GM21381 (cell line): ENCODE measurements around the gene CRYBB1.

ENCODE experiments used
- ATAC-seq: cut with Tn5 transposase; IDR thresholded peaks from one replicate; pipeline ENCODE4 v1.9.1; 2021; ENCODE audit warnings: mild to moderate bottlenecking, moderate library complexity; ENCODE audit not compliant: unreplicated experiment

Gene CRYBB1

GRCh38 chr22:26581633-26582168 lies 36.1 kb downstream of the CRYBB1 start:
- no peak for ATAC-seq

- ATAC-seq = no peak
Measured at GRCh38 chr22:26581026-26581425, 36.8 kb downstream of the CRYBB1 start.

GRCh38 chr22:26580240-26580962 lies 37.4 kb downstream of the CRYBB1 start:
- ATAC-seq = no peak

GRCh38 chr22:26579331-26579886 lies 38.4 kb downstream of the CRYBB1 start:
- peak; percentile 81 for ATAC-seq

- ATAC-seq = no peak
Measured at GRCh38 chr22:26577081-26577480, 40.7 kb downstream of the CRYBB1 start.

- no peak for ATAC-seq
Measured at GRCh38 chr22:26576026-26576680, 41.7 kb downstream of the CRYBB1 start.

- ATAC-seq = no peak
Measured at GRCh38 chr22:26574001-26574723, 43.7 kb downstream of the CRYBB1 start.

GRCh38 chr22:26573026-26573662 lies 44.7 kb downstream of the CRYBB1 start:
- ATAC-seq = no peak

- no peak for ATAC-seq
Measured at GRCh38 chr22:26570864-26571525, 46.8 kb downstream of the CRYBB1 start.

GRCh38 chr22:26570115-26570514 lies 47.7 kb downstream of the CRYBB1 start:
- no peak for ATAC-seq

- no peak for ATAC-seq
Measured at GRCh38 chr22:26568207-26568706, 49.6 kb downstream of the CRYBB1 start.

GRCh38 chr22:26567610-26568009 lies 50.2 kb downstream of the CRYBB1 start:
- no peak for ATAC-seq

GRCh38 chr22:26566994-26567393 lies 50.8 kb downstream of the CRYBB1 start:
- ATAC-seq = no peak

GRCh38 chr22:26565889-26566288 lies 51.9 kb downstream of the CRYBB1 start:
- ATAC-seq = no peak

GRCh38 chr22:26565181-26565580 lies 52.6 kb downstream of the CRYBB1 start:
- ATAC-seq = no peak

GRCh38 chr22:26564672-26565071 lies 53.2 kb downstream of the CRYBB1 start:
- no peak for ATAC-seq

GRCh38 chr22:26564181-26564580 lies 53.6 kb downstream of the CRYBB1 start:
- ATAC-seq = no peak

- ATAC-seq = no peak
Measured at GRCh38 chr22:26563022-26563421, 54.8 kb downstream of the CRYBB1 start.

- no peak for ATAC-seq
Measured at GRCh38 chr22:26561756-26562417, 55.9 kb downstream of the CRYBB1 start.
